GM19455 (cell line): ENCODE measurements around the gene DNAH3.
A peak's percentile ranks its signal among the peaks of the same experiment; 100 is the strongest.

Experiments used
- ATAC-seq: cut with Tn5 transposase; IDR thresholded peaks from one replicate; pipeline ENCODE4 v1.9.1; 2021; ENCODE audit not compliant: unreplicated experiment

DNAH3 gene

DNA sequence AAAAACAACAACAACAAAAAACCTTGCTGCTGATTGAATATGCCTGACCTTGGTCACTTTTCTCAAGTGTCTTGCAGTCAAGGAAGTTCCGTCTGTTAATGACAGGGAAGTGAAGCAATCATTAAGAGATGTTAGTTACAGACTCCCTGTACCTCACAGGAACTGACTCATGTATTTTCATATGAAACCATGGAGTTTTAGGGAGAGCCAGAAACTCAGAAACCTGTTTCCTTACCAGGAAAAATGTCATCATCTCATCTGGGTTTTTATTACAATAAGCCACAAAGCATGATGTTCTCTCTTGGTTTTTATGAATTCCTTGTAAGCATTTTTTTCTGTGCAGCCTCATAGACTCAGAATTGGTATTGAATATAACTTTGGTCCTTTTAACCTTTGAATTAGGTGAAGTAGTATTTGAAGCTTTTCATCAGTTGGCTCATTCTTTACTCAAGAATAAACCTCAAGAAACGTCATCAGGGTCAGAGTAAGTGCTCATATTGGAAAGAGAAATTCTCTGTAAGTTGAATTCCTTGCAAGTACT is 239.8 kb downstream of the DNAH3 start:
- no peak for ATAC-seq

DNA sequence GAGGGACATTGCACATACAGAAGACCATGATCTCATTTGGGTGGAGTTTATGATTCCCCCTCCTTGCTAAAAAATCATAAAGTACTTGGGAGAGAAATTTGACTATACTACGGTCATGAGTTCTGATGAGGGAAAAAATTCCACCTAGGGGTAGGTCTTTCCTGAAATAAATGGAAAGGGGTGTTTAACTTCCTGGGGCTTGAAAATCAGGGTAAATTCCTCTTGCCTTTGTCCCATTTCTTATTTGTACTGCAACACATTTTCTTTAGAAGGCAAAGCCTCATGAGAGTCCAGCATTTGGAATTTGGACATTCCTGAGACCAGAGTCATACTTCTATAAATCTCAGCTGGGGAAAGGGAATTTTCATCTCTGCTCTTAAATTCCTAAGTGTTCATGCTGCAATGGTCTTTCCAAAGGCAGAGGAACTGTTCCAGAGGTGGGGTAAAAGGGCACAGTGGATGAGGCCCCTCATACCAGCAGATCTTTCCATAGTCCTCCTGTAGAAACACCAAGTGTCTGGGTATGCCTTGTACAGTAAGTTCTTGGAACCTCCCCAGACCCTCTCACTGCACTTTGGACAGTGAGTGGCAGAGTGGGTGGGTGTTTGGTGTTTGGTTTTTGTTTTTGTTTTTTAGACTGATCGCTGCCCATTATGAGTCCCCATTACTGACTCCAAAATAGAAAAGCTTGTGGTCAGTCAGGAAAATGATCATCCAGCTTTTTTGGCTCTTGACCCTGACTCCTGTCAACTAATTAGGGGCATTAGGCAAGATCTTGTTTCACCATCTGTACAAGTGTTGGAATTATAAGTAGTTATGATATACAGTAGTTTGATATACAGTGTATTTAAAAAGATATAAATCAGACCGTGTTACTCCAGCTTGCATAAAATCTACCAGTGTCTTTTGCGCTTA is 244.0 kb downstream of the DNAH3 start:
- no peak for ATAC-seq

DNA sequence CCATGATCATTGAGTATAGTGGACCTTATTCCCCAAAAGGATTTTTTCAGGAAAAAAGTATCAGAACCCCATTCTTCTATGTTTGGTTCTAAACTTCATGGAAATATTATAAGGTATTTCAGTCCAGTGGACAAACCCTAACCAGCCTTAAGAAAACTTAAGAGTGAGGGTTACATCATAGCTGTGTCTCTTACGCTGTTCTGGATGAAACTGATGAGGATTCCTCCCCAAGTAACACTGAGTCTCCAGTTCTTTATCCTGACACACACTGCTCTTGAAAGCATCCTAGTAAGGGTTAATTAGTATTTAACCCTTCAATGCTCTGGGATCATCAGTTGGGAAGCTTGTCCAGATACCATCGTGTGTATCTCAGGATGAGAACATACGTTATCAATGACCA is 245.1 kb downstream of the DNAH3 start:
- no peak for ATAC-seq

DNA sequence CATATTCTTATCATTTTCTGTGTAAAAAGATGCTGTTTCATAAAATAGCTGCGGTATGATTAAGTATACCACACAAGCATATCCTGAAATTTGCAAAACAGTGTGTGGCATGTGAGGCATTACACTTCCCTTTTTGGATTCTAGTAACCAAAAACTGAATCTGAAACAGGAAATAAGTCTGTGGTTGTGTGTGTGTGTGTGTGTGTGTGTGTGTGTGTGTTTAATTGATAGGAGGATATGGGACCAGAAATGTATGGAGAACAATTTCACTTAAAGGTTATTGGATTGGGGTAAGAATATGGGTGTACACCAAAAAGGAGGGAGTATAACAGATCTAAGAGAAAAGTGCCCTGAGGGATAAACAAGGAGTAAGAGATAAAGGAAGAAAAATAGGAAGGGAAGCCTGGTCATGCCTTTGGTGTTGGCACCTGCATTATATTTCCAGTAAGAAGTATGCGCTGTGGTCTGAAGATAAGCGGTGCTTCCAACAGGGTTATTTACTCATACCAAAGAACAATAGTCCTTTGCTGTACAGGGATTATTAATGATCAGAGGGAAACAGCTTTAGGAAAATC is 246.1 kb downstream of the DNAH3 start:
- ATAC-seq, result no peak

DNA sequence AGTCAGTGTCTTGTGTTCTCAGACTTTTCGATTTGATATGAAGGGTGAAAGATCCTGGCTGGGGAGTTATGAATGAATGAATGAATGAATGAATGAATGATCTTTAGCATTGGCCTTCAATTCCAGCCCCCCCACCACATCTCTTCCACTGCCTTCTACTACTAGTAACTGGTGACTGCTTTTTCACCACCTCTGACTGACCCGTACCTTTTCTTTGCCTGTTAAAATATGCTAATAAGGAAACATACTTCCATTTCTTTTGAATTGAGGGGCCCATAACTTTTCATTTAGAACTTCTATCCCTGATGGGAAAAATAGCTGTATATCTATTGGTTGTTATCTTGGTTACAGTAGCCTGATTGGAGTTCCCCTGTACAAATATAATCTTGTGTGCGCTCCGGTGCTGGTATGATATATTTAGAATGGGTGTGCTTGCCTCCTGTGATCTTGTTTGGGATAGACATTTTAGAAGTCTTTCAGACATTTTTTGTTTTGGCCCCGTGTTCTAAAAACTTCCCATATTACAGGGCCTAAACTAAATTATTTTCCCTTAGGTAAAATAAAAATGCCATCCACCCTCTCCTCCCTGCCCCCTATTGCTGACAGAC is 246.6 kb downstream of the DNAH3 start:
- no peak for ATAC-seq

DNA sequence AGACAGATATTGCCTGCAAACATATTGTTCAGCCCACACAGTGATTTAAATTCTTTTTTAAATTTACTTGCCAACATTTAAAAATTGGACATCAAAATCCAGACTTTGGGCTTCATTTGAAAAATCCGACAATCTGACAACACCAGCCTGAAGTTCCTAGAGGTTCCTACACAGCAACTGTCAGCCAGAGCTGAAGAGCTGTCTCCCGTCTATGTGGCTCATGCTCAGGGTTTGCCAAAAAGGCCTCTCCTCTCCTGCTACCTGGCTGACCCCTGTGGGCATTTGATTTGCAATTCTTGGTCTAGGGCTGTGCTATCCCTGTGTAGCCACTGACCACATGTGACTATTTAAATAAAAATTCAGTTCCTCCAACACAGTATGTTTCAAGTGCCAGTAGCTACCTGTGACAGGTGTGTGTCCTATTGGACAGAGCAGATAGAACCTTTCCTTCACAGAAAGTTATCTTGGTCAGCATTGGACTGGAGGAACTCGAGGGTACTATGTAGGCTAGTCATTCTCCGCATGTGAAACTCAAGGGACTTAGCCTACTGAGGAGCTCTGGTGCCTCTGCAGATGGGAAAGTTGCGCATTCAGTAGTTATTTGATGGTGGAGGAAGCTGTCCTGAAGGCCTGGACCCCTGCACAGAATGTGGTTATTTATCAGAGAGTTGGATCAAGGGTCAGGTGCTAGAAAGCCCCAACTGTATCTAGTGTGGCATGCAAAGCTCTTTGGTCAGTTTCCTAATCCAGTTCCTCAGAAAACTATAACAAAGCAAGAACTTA is 247.3 kb downstream of the DNAH3 start:
- ATAC-seq, result no peak

DNA sequence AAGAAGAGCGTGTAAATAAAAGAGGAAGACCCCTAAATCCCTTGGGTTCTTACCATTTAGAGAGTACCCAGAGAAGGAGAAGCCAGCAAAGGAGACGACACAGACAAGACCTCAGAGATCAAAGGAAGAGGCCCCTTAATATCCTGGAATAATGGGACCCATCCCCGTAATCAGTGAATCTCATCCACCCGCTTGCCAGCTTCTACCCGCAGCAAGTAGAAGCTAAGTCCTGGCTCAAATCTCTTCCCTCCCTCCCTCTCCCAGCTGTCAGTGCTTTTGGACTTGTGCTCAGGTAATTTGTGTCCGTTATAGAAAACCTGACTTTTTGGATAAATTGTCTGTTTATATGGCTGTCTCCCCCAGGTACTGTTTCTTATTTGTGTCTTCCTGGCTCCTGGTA is 248.2 kb downstream of the DNAH3 start:
- ATAC-seq, result no peak

DNA sequence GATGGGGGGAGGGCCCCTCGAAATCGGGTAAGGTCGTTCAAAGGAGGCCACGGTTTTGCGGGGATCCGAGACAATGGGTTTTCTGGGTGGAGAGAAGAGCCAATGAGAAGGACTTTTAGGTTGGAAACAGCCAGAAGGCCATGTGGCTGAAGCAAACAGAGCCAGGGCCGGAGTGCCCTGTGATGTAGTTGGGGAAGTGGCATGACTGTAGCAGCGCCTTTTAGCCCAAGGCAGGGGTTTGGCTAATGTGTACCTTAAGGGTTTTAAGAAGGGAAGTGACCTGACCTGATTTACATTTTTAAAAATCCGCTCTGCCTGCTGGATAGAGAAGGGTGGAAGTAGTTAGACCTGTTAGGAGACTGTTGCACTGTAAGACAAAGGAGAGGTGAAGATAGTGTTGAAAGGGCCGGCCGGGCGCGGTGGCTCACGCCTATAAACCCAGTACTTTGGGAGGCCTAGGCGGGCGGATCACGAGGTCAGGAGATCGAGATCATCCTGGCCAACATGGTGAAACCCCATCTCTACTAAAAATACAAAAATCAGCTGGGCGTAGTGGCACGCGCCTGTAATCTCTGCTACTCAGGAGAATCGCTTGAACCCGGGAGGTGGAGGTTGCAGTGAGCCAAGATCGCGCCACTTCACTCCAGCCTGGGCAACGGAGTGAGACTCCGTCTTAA is 249.1 kb downstream of the DNAH3 start:
- ATAC-seq, result no peak

DNA sequence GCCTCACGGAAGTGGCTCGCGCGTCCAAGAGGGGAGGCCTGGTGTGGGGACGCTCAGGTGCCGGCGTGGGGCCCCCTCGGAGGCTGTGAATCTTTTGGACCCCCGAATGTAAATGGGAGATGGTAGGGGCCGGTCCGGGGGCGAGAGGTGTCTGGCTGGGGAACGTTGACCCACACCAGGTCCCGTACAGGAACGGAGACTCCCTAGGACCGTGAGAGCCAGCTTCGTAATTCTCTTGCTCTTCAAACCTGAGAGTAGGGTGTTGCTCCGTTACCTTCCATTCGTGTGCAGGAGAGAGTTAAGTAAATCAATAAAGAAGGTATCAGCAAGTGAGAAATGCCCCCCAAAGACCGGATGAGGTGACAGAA is 249.6 kb downstream of the DNAH3 start:
- ATAC-seq, result no peak

DNA sequence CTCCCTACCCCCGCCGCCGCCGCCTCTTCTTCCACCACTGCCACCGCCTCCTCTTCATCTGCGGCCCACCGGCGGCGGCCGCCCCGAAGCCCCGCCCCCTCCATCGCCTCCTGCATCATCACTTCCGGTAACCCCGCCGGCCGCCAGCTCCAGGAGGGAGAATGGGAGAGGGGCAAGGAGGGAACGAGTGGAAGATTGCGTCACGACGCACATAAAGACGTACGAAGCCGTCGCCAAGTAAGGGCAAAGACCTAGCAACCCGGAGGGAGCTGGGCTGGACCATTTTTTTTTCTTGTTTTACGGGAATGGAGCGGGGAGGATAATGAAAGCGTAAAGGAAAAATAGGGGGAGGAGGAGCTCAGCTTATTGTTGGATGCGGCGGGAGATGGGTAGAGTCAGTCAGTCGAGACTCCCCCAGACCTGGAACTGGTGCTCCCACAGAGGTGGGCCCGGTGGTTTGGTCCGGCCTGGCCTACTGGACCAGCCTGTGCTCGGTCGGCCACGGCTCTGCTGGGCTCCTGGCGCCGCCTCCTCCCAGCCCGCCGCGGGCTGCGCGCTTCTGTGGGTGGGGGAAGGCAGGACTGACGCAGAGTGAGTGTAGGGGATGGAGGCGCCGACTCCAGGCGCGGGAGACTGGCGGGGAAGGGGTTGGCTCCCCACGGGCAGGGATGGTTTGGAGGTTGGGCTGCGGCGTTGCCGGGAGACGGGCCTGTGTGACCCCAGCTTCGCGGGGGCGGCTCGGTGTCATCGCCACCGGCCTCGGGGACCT is 250.2 kb downstream of the DNAH3 start, which contains the start of the genes DCUN1D3 and LYRM1:
DCUN1D3 (minus strand) TSS at position 60 of the 769 bp plus-strand sequence. CDS start 37,820 bp downstream, outside the sequence.
LYRM1 (plus strand) TSS at position 473 of the 769 bp plus-strand sequence. CDS start 14,785 bp downstream, outside the sequence.
- peak; percentile 79 for ATAC-seq

DNA sequence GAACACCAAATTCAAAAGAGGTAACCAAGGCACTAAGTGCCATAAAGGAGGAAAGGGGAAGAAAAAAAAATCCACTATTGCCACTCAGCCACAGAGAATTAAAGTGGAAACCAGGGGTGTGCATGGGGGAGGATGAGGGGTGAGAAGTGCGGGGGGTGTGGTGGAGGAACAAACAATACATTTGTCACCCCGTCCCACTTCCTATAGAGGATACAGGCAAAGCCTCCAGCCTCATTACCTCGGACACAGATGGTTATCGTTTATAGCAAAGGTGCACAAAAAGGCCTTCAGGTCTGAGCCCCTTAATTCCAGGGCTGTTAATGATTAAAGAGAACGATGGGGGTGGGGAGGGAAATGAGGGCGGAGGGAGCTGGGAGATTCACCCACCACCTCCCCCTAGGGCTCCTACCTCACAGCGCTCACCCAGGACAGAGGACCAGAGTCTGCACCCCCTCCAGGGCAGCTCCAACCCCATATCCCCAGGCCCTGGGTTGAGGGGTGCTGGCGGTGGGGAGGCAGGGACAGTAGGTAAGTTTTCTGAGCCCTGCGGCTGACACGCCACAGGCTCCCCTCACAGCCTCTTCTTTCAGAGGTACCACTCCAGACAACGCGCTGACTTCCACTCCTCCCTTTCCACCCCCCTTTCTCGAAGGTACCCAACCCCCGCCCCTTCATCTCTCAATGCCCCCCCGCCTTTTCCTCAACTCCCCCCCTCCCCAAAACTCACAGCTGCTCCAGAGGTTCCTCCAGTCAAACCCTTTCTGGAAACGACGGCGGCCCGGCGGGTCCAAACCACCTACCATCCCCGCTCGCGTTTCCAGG is 251.0 kb downstream of the DNAH3 start:
- ATAC-seq, result no peak

DNA sequence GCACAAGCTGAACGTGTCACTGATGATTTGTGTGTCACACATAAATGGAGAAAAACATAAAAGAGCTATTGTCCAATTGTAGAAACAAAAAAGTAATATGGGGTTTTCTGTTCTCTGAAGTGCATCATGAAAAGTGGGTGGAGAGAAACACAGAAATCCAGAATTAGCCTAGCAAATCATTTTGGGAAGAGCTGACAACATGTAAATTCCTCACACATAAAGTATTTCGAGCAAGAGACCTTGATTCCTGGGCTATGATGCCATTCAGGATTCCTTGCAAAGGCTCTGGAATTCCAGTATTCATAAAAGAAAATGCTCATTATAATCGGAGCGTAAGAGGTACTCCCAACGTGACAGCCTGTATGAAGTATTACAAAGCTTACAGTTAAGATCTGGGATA is 251.6 kb downstream of the DNAH3 start:
- ATAC-seq, result no peak

DNA sequence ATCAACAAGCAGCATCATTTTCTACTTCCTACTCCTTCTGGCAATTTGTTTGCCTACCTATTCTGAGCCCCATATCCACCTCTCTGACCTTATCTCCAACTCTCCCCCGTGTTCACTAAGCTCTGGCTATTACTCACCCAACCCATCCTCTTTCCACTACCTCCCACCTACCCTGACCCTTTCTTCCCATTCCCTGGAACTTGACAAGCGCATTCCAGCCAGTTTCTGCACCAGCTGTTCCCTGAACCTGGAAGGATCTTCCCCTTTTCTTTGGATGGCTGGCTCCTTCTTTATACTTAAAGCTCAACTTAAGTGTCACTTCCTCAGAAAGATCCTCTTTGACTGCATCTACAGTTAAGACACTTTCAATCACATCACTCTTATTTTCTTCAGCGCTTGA is 252.7 kb downstream of the DNAH3 start:
- no peak for ATAC-seq

DNA sequence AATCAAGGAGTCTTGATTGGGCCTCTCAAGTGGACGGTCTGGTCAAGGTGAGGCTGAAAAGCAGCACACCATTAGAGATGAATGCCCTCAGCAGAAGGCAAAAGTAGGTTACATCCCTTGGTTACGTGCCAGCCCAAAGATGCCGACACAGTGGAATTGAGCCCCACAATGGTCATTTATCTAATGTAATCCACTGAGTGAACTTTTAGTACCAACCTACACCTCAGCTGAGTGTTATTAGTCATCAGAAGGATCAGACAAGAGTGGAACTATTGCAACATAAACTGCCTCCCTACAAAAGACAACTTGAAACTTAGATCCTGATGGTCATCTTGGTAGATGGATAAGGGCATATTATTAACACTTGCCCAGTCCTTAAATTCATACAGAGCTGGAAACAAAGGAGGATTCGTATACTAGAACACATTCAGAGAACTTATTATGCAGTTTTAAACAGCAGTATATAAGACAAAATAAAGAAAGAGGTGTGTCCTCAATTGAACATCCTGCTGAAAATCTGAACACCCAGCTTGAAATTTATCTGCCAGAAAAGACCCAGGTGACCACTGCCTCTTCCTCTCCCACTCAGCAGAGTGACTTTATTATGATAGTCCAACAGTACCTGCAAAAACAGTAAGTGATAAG is 253.3 kb downstream of the DNAH3 start:
- no peak for ATAC-seq

DNA sequence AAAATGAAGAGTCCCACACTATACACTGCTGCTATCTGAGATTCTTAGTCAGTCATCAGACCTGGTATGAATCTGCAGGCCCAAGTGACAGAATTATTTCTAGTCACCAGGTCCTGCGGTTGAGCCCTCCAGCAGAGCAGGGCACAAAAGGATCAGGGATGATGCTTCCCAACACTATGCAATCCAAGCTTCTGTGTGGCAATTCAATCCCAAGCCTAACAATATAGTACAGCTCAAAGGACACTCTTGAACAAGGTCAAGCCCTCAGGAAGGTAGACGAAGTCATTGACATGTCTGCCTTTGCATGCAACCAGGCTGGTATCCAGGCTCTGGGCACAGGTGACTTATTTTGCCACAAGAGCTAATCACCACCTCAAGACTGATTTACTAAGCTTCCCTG is 256.3 kb downstream of the DNAH3 start:
- no peak for ATAC-seq

DNA sequence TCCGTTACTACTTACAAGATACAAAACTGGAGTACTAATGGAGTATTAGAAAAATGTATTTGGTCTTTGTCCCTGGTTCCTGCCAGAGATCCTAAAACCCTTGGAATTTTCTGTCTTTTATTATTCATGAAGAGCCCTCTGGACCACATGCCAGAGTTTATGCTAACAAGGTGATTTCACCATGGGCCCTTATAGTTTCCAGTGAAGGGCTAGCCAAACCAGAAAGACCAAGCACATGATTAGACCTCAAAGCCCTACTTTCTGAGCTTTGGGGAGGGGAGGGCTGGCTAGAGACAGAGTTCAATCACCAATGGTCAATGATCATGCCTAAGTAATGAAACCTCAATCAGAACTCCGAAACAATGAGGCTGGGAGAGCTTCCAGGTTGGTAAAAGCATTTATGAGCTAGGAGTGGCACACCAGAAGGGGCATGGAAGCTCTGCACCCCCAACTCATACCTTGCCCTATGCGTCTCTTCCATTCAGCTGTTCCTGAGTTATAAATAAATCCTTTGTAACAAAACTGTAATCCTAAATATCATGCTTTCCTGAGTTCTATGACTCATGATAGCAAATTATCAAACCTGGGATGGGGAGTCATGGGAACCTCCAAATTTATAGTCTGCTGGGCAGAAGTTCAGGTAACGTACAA is 260.9 kb downstream of the DNAH3 start:
- no peak for ATAC-seq

DNA sequence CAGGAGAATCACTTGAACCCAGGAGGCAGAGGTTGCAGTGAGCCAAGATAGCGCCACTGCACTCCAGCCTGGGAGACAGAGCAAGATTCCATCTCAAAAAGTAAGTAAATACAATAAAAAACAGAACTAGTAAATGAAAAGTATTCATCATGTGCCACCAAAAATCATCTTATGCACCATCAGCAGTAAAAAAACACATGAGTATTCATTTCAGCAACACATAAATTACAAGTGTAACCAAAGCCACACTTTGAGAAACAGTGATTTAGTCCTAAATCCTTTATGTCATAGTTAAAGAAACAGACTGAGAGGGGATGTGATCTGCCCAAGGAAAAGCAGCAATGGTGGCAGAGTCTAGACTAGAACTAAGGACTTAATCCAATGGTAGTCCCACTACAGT is 263.4 kb downstream of the DNAH3 start:
- ATAC-seq, result no peak

DNA sequence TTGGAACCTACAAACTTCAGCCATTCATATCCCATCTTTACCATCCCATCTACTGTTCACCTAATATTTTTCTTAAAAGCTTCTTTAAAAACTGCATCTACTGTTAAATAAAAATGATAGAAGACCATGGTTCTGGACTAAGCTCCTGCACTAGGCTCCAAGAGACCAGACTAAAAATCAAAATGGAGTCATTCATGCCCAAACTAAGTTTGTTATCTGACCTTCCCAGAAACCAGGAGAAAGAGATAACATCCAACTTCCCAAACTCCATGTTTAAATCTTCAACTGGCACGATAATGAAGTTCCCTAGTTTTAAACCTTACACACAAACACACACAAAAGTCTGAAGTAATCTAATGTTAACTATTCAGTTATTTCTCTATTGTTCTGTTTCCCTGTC is 264.3 kb downstream of the DNAH3 start:
- no peak for ATAC-seq
